ENCODE data around the gene DMAC2L.

Gene DMAC2L

GRCh38 chr14:50308363-50308915 is 3.7 kb upstream of the DMAC2L start:
- no peak overlapping the region for H3K9ac ChIP-seq (ENCODE audit: low read length)
- peaks cover 91% of the 10 kb centered on the region for H3K79me2 ChIP-seq (ENCODE audit: insufficient read depth, low read length)
- H4K20me1 ChIP-seq (ENCODE audit: low read depth, low read length) = no peaks in the 10 kb centered on the region
- no peak overlapping the region for H3K4me2 ChIP-seq (ENCODE audit: low read depth, low read length, poor library complexity, severe bottlenecking)
- no peak overlapping the region for H2AFZ ChIP-seq (ENCODE audit: low read depth, low read length, severe bottlenecking)
- H3K27ac ChIP-seq (ENCODE audit: low read depth, low read length) = no peak overlapping the region
- no peaks in the 10 kb centered on the region for H3K36me3 ChIP-seq (ENCODE audit: low read length)
- H3K9me2 ChIP-seq (replicated peaks; ENCODE audit: insufficient read depth, low read length) = no peaks in the 10 kb centered on the region
- no peaks in the 10 kb centered on the region for H3K27me3 ChIP-seq (ENCODE audit: low read length)
- TF ChIP-seq CTCF (IDR thresholded peaks at IDR 0.05; ENCODE audit: insufficient read depth, low read length, poor library complexity, severe bottlenecking) (no peak), EZH2phosphoT487 (conservative IDR thresholded peaks at IDR 0.05; ENCODE audit: low read length) (no peak)
- no peaks in the 10 kb centered on the region for H3K9me3 ChIP-seq (ENCODE audit: insufficient read depth, low read length)
- H3K4me3 ChIP-seq (ENCODE audit: insufficient read depth, low read length, poor library complexity, severe bottlenecking) = no peak overlapping the region
- H3F3A ChIP-seq (ENCODE audit: insufficient read depth) = no peaks in the 10 kb centered on the region

GRCh38 chr14:50310445-50310844 is 1.7 kb upstream of the DMAC2L start:
- H3K4me2 ChIP-seq (ENCODE audit: low read depth, low read length, poor library complexity, severe bottlenecking) = peak overlapping the region; percentile 84
- no peak overlapping the region for H3K9ac ChIP-seq (ENCODE audit: low read length)
- H4K20me1 ChIP-seq (ENCODE audit: low read depth, low read length) = no peaks in the 10 kb centered on the region
- H3K27me3 ChIP-seq (ENCODE audit: low read length) = no peaks in the 10 kb centered on the region
- H3K79me2 ChIP-seq (ENCODE audit: insufficient read depth, low read length) = peaks cover 84% of the 10 kb centered on the region
- H3K9me2 ChIP-seq (replicated peaks; ENCODE audit: insufficient read depth, low read length) = no peaks in the 10 kb centered on the region
- H3F3A ChIP-seq (ENCODE audit: insufficient read depth) = no peaks in the 10 kb centered on the region
- no peak overlapping the region for H3K27ac ChIP-seq (ENCODE audit: low read depth, low read length)
- H3K9me3 ChIP-seq (ENCODE audit: insufficient read depth, low read length) = peaks cover 6% of the 10 kb centered on the region; the same call in 1 of the 2 replicates
- H2AFZ ChIP-seq (ENCODE audit: low read depth, low read length, severe bottlenecking) = no peak overlapping the region
- no peak for TF ChIP-seq EZH2phosphoT487 (conservative IDR thresholded peaks at IDR 0.05; ENCODE audit: low read length)
- TF ChIP-seq CTCF (IDR thresholded peaks at IDR 0.05; ENCODE audit: insufficient read depth, low read length, poor library complexity, severe bottlenecking) = no peak
- peaks cover 12% of the 10 kb centered on the region for H3K36me3 ChIP-seq (ENCODE audit: low read length)
- H3K4me3 ChIP-seq (ENCODE audit: insufficient read depth, low read length, poor library complexity, severe bottlenecking) = no peak overlapping the region

DNA sequence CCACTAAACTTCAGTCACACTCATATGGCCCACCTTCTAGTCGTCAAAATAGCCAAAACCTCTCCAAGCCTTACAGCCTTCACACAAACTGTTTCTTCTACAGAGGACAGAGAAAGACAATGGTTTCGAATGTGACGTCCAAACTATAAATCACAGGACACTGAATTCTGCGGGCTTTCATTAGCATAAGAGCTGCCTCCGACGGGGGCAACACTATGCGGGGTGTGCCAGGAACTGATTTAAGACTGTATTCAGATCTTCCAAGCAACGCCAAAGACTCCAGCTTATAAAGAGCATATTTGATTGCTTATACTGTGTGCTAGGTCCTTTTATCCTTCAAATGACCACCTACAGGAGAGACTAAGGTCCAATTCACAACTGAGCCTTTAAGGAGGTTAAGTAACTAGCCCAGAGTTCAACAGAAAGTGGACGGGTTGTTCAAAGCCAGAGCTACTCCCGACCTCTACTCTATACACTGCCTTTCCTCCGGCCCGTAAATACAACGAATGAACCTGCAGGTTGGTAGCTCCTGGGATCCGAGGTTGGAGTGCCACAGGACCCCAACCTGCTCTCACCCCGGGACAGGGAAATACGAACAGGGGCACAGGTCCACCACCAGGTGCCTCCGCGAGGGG is 670 bp upstream of the DMAC2L start:
- H3K27ac ChIP-seq (ENCODE audit: low read depth, low read length) = peak overlapping the region; percentile 86
- H4K20me1 ChIP-seq (ENCODE audit: low read depth, low read length) = no peaks in the 10 kb centered on the region
- H3K9me3 ChIP-seq (ENCODE audit: insufficient read depth, low read length) = peaks cover 6% of the 10 kb centered on the region; the same call in 1 of the 2 replicates
- peak; percentile 16 for TF ChIP-seq CTCF (IDR thresholded peaks at IDR 0.05; ENCODE audit: insufficient read depth, low read length, poor library complexity, severe bottlenecking)
- no peak for TF ChIP-seq EZH2phosphoT487 (conservative IDR thresholded peaks at IDR 0.05; ENCODE audit: low read length)
- no peaks in the 10 kb centered on the region for H3F3A ChIP-seq (ENCODE audit: insufficient read depth)
- H3K9me2 ChIP-seq (replicated peaks; ENCODE audit: insufficient read depth, low read length) = no peaks in the 10 kb centered on the region
- H3K4me2 ChIP-seq (ENCODE audit: low read depth, low read length, poor library complexity, severe bottlenecking) = peak overlapping the region; percentile 84
- peak overlapping the region; percentile 88 for H2AFZ ChIP-seq (ENCODE audit: low read depth, low read length, severe bottlenecking)
- H3K9ac ChIP-seq (ENCODE audit: low read length) = peak overlapping the region; percentile 90
- H3K36me3 ChIP-seq (ENCODE audit: low read length) = peaks cover 12% of the 10 kb centered on the region
- H3K27me3 ChIP-seq (ENCODE audit: low read length) = no peaks in the 10 kb centered on the region
- H3K79me2 ChIP-seq (ENCODE audit: insufficient read depth, low read length) = peaks cover 75% of the 10 kb centered on the region
- H3K4me3 ChIP-seq (ENCODE audit: insufficient read depth, low read length, poor library complexity, severe bottlenecking) = peak overlapping the region; percentile 92
